ENCODE measurements around the gene MAD2L2.

GRCh38 chr1:11671544-11672286 is 9.2 kb downstream of the MAD2L2 start:
- TF ChIP-seq CTCF (IDR thresholded peaks at IDR 0.05; ENCODE audit: low read depth, low read length) (no peak), EZH2phosphoT487 (IDR thresholded peaks at IDR 0.05; ENCODE audit: low read depth) (no peak)

Data from OCI-LY3 (cell line).